VCaP (cell line): Measurements from ENCODE around the gene CCDC146.

Experiments used
- H3K27ac ChIP-seq: fragments of 450-650 bp; 2 replicates; pipeline ENCODE4 v1.5.1; 2017
- TF ChIP-seq, protein P1 (sequence below): fragments of 450-650 bp; conservative IDR thresholded peaks from 2 replicates; pipeline ENCODE4 v1.5.1; 2017; ENCODE audit warnings: mild to moderate bottlenecking, moderate library complexity

Gene CCDC146

GRCh38 chr7:77289387-77289786 lies 167.0 kb downstream of the CCDC146 start:
- no peak overlapping the region for H3K27ac ChIP-seq
- TF ChIP-seq, protein P1, sequence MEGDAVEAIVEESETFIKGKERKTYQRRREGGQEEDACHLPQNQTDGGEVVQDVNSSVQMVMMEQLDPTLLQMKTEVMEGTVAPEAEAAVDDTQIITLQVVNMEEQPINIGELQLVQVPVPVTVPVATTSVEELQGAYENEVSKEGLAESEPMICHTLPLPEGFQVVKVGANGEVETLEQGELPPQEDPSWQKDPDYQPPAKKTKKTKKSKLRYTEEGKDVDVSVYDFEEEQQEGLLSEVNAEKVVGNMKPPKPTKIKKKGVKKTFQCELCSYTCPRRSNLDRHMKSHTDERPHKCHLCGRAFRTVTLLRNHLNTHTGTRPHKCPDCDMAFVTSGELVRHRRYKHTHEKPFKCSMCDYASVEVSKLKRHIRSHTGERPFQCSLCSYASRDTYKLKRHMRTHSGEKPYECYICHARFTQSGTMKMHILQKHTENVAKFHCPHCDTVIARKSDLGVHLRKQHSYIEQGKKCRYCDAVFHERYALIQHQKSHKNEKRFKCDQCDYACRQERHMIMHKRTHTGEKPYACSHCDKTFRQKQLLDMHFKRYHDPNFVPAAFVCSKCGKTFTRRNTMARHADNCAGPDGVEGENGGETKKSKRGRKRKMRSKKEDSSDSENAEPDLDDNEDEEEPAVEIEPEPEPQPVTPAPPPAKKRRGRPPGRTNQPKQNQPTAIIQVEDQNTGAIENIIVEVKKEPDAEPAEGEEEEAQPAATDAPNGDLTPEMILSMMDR, result no peak

DNA sequence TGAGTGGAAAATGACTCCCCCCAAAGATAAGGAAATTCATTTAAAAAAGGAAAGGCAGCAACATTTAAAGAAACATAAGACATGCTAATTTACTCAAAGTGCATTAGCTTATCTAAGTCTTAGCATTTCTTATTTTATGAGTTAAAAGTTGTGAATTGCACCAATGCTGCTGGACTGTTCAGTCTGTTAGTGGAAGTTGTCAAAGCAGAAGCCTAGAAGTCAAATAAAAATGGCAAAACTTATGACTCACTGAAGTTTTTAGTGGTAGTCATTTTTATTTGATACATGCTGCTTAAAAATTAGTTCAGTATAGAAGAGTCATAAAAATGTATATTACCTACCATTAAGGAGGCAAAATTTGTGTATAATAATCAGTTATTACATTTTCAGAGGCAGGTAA lies 168.0 kb downstream of the CCDC146 start:
- TF ChIP-seq, protein P1, result no peak
- H3K27ac ChIP-seq, result no peak overlapping the region

- no peak overlapping the region for H3K27ac ChIP-seq
- TF ChIP-seq, protein P1, result no peak
Measured at GRCh38 chr7:77293046-77293445, 170.6 kb downstream of the CCDC146 start.

GRCh38 chr7:77295549-77295948 lies 173.1 kb downstream of the CCDC146 start:
- no peak overlapping the region for H3K27ac ChIP-seq
- TF ChIP-seq, protein P1, result no peak

- no peak overlapping the region for H3K27ac ChIP-seq
- TF ChIP-seq, protein P1, result no peak
Measured at GRCh38 chr7:77306231-77307067, 184.0 kb downstream of the CCDC146 start.

GRCh38 chr7:77308792-77309191 lies 186.4 kb downstream of the CCDC146 start:
- no peak overlapping the region for H3K27ac ChIP-seq
- TF ChIP-seq, protein P1, result no peak

DNA sequence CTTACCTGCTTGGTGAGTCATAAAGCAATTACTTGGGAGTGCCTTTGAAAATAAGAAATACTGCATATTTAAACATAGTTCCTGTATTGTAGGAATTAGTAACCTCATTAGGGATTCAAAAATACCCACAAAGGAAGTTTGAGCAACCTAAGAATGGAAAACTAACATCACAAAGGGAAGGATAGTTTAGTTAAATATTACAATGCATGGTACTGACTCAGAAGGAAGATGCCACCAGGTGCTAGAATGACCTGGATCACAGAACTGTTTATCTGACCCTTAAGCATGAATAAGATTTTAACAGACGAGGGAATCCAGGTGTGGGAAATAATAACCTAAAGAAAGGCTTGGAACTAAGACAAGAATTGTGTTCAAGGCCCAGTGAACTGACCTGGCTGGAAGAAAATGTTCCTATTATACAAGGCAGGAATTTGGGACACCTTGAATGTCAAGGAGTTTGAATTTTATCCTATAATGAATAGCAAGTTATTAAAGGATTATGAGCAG lies 187.4 kb downstream of the CCDC146 start:
- TF ChIP-seq, protein P1, result no peak

More for the DNA sequence above, 187.4 kb downstream of the CCDC146 start:
- no peak overlapping the region for H3K27ac ChIP-seq
